Keratinocyte (primary cell): ENCODE results near the gene RC3H1. TPM values are rescaled to one million over a fixed set of nuclear protein-coding genes. Genes with fewer than 3 reads are reported as not detected.

Source experiments
- DNase-seq: peaks from one replicate; pipeline ENCODE4 v3.0.0-alpha.2; 2011; ENCODE audit warnings: low read depth, missing footprints, low spot score
- FAIRE-seq: peaks from 2 replicates; lab custom pipeline; 2011; peaks lifted over from hg19 to GRCh38; lab: Jason Lieb, UNC
- H2AFZ ChIP-seq: 2 replicates; pipeline ENCODE4 v1.6.0; 2012; ENCODE audit warnings: low read length, control low read depth, inconsistent platforms; ENCODE audit not compliant: control insufficient read depth
- H3K27ac ChIP-seq: 2 replicates; pipeline ENCODE4 v1.5.1; 2011; ENCODE audit warnings: low read length; ENCODE audit not compliant: control insufficient read depth, insufficient read depth
- H3K27me3 ChIP-seq: 3 replicates; pipeline ENCODE4 v1.6.0; 2011; ENCODE audit warnings: low read length; ENCODE audit not compliant: control insufficient read depth, insufficient read depth; ENCODE audit errors: extremely low read depth
- H3K36me3 ChIP-seq, 2 experiments: 2 replicates in 1 of 2; 3 replicates in 1 of 2; pipeline ENCODE4 v1.5.1; 2011; ENCODE audit warnings: low read length in 2 of 2, mild to moderate bottlenecking in 1 of 2; ENCODE audit not compliant: control insufficient read depth in 2 of 2, insufficient read depth in 2 of 2; ENCODE audit errors: extremely low read depth in 1 of 2
- H3K4me1 ChIP-seq: 3 replicates; pipeline ENCODE4 v1.5.1; 2011; ENCODE audit warnings: low read length; ENCODE audit not compliant: control insufficient read depth, insufficient read depth; ENCODE audit errors: extremely low read depth
- H3K4me2 ChIP-seq: 3 replicates; pipeline ENCODE4 v1.6.0; 2011; ENCODE audit warnings: low read depth, low read length; ENCODE audit not compliant: control insufficient read depth, insufficient read depth; ENCODE audit errors: extremely low read depth
- H3K4me3 ChIP-seq, 3 experiments: fragments of 200-600 bp in 1 of 3; sonication (generic) in 1 of 3; 2 replicates in 2 of 3; 3 replicates in 1 of 3; pipeline ENCODE4 v1.5.1; 2011 to 2016; ENCODE audit warnings: low read length in 3 of 3, mild to moderate bottlenecking in 3 of 3, control low read depth in 2 of 3, inconsistent platforms in 1 of 3, low read depth in 1 of 3, mixed read lengths in 1 of 3, mixed run types in 1 of 3, moderate library complexity in 1 of 3; ENCODE audit not compliant: control insufficient read depth in 2 of 3, insufficient read depth in 2 of 3; ENCODE audit errors: extremely low read depth in 1 of 3
- H3K79me2 ChIP-seq: 2 replicates; pipeline ENCODE4 v1.6.0; 2012; ENCODE audit warnings: low read length; ENCODE audit not compliant: control insufficient read depth, insufficient read depth
- H3K9ac ChIP-seq: 3 replicates; pipeline ENCODE4 v1.6.0; 2011; ENCODE audit warnings: low read length; ENCODE audit not compliant: control insufficient read depth, insufficient read depth; ENCODE audit errors: extremely low read depth
- H3K9me1 ChIP-seq: 3 replicates; pipeline ENCODE4 v1.6.0; 2011; ENCODE audit warnings: low read length; ENCODE audit not compliant: control insufficient read depth, insufficient read depth; ENCODE audit errors: extremely low read depth
- H3K9me3 ChIP-seq: 2 replicates; pipeline ENCODE4 v1.5.1; 2012; ENCODE audit warnings: low read depth, low read length; ENCODE audit not compliant: control insufficient read depth
- H4K20me1 ChIP-seq: 3 replicates; pipeline ENCODE4 v1.6.0; 2011; ENCODE audit warnings: low read length; ENCODE audit not compliant: control insufficient read depth, insufficient read depth; ENCODE audit errors: extremely low read depth
- CTCF ChIP-seq, 3 experiments: IDR thresholded peaks in 1 of 3; conservative IDR thresholded peaks in 1 of 3; optimal IDR thresholded peaks in 1 of 3; 2 replicates in 2 of 3; 3 replicates in 1 of 3; pipeline versions ENCODE3 to v1.5.1; 2011; ENCODE audit warnings: low read length in 3 of 3, mild to moderate bottlenecking in 3 of 3, moderate library complexity in 2 of 3, control low read depth in 1 of 3, inconsistent platforms in 1 of 3; ENCODE audit not compliant: insufficient read depth in 2 of 3; ENCODE audit errors: extremely low read depth in 1 of 3
- EZH2 ChIP-seq: IDR thresholded peaks from one replicate; pipeline ENCODE4 v1.6.1; 2012; ENCODE audit warnings: inconsistent platforms, mild to moderate bottlenecking, low read length, moderate library complexity
- dilution Hi-C: fragments of 300-500 bp; cut with MboI; formaldehyde crosslinking; loops from one replicate; pipeline ENCODE4 v1.7.0; 2020; ENCODE audit warnings: low sequenced_read_pairs; ENCODE audit not compliant: extremely low pct_ligation_motif_present
- polyA plus RNA-seq, 5 experiments: library from polyadenylated mRNA; depleted of rRNA in 3 of 5; stranded (reverse) in 3 of 5; stranded (forward) in 1 of 5; unstranded in 1 of 5; fragments of >200 nt; gene quantifications; 1 replicate in 1 of 5; 2 replicates in 3 of 5; 3 replicates in 1 of 5; pipeline versions ENCODE4 v1.2.1 to v1.2.3, GENCODE V29; 2011 to 2012; ENCODE audit warnings: missing spikeins in 2 of 5, low read depth in 1 of 5, low replicate concordance in 1 of 5

The RC3H1 gene
- polyA plus RNA-seq, 1 donor (not counting 4 experiments of a cell fraction or from before 2014, with no cell fraction given) = 10.4 TPM

GRCh38 chr1:174001573-174001972 is 20.6 kb downstream of the RC3H1 start:
- Histone ChIP-seq H3K4me3 (no peak overlapping the region), H3K9ac (no peak overlapping the region), H3K4me2 (no peak overlapping the region), H4K20me1 (peaks cover 5% of the 10 kb centered on the region), H3K27ac (no peak overlapping the region), H3K79me2 (peaks cover 47% of the 10 kb centered on the region), H3K9me3 (no peaks in the 10 kb centered on the region), H3K9me1 (no peaks in the 10 kb centered on the region), H3K27me3 (no peaks in the 10 kb centered on the region), H2AFZ (no peak overlapping the region), H3K36me3 (no peaks in the 10 kb centered on the region), H3K4me1 (peaks cover 3% of the 10 kb centered on the region)
- FAIRE-seq (no peak), DNase-seq (no peak)
- TF ChIP-seq EZH2 (no peak), CTCF (optimal IDR thresholded peaks at IDR 0.05 in 1 of 3, IDR thresholded peaks at IDR 0.05 in 1 of 3, conservative IDR thresholded peaks at IDR 0.05 in 1 of 3; ENCODE audit: extremely low read depth in 1 of 3, insufficient read depth in 2 of 3, low read length in 3 of 3) (no peak)
- dilution Hi-C loops = no loop called here

- Histone ChIP-seq H3K27ac (no peak overlapping the region), H2AFZ (no peak overlapping the region), H3K36me3 (peaks cover 0 to 3% of the 10 kb centered on the region in 2 experiments), H3K27me3 (no peaks in the 10 kb centered on the region), H3K4me2 (no peak overlapping the region), H4K20me1 (peaks cover 5% of the 10 kb centered on the region), H3K79me2 (peaks cover 41% of the 10 kb centered on the region), H3K4me1 (peaks cover 3% of the 10 kb centered on the region), H3K9me3 (no peaks in the 10 kb centered on the region), H3K9ac (no peak overlapping the region), H3K4me3 (no peak overlapping the region), H3K9me1 (no peaks in the 10 kb centered on the region)
- FAIRE-seq (no peak), DNase-seq (no peak)
- dilution Hi-C loops = no loop called here
- TF ChIP-seq EZH2 (no peak), CTCF (optimal IDR thresholded peaks at IDR 0.05 in 1 of 3, IDR thresholded peaks at IDR 0.05 in 1 of 3, conservative IDR thresholded peaks at IDR 0.05 in 1 of 3; ENCODE audit: extremely low read depth in 1 of 3, insufficient read depth in 2 of 3, low read length in 3 of 3) (no peak)
Observed at GRCh38 chr1:174000371-174000770, 21.8 kb downstream of the RC3H1 start.
